Measurements from ENCODE around the gene ITCH. TPM values are rescaled to one million over a fixed set of nuclear protein-coding genes. Genes with fewer than 3 reads are reported as not detected.
A peak's percentile ranks its signal among the peaks of the same experiment; 100 is the strongest.
"Not testable (repeated sequence)": the region's sequence is repeated elsewhere in the genome, so short reads cannot be mapped to it uniquely, and the experiment has no call there.

ITCH gene
- total RNA-seq, 1 donor from 2014 or later = 110 TPM

GRCh38 chr20:34344238-34344637 lies 18.8 kb upstream of the ITCH start:
- no peak for DNase-seq

- no peak for DNase-seq
These were observed 17.7 kb upstream of the ITCH start for GRCh38 chr20:34345402-34345736.

GRCh38 chr20:34345839-34346532 lies 17.1 kb upstream of the ITCH start:
- not testable (repeated sequence) for DNase-seq

- not testable (repeated sequence) for DNase-seq
These were observed 16.6 kb upstream of the ITCH start for GRCh38 chr20:34346533-34346865.

- DNase-seq = no peak
These were observed 15.5 kb upstream of the ITCH start for GRCh38 chr20:34347571-34347970.

- no peak for DNase-seq
These were observed 13.0 kb upstream of the ITCH start for GRCh38 chr20:34350095-34350494.

GRCh38 chr20:34353467-34353866 lies 9.6 kb upstream of the ITCH start:
- not testable (repeated sequence) for DNase-seq

GRCh38 chr20:34355427-34355826 lies 7.6 kb upstream of the ITCH start:
- DNase-seq = peak; percentile 35

GRCh38 chr20:34359729-34360128 lies 3.3 kb upstream of the ITCH start:
- DNase-seq = not testable (repeated sequence)

- DNase-seq = no peak
These were observed 491 bp upstream of the ITCH start for GRCh38 chr20:34362502-34363061.

GRCh38 chr20:34363465-34364222 lies 571 bp downstream of the ITCH start:
- DNase-seq = no peak

- no peak for DNase-seq
These were observed 1.1 kb downstream of the ITCH start for GRCh38 chr20:34364223-34364506.

- no peak for DNase-seq
These were observed 2.7 kb downstream of the ITCH start for GRCh38 chr20:34365765-34366213.

- no peak for DNase-seq
These were observed 4.1 kb downstream of the ITCH start for GRCh38 chr20:34367155-34367554.

- not testable (repeated sequence) for DNase-seq
These were observed 4.8 kb downstream of the ITCH start for GRCh38 chr20:34367911-34368310.

- no peak for DNase-seq
These were observed 5.5 kb downstream of the ITCH start for GRCh38 chr20:34368547-34368946.

GRCh38 chr20:34369265-34369664 lies 6.2 kb downstream of the ITCH start:
- DNase-seq = no peak

GRCh38 chr20:34370062-34370461 lies 7.0 kb downstream of the ITCH start:
- no peak for DNase-seq

GRCh38 chr20:34373445-34373844 lies 10.4 kb downstream of the ITCH start:
- no peak for DNase-seq

- DNase-seq = no peak
These were observed 11.2 kb downstream of the ITCH start for GRCh38 chr20:34374209-34374760.

- no peak for DNase-seq
These were observed 12.9 kb downstream of the ITCH start for GRCh38 chr20:34375977-34376430.

- no peak for DNase-seq
These were observed 14.2 kb downstream of the ITCH start for GRCh38 chr20:34377072-34377847.

GRCh38 chr20:34382174-34382573 lies 19.1 kb downstream of the ITCH start:
- DNase-seq = no peak
